Body of pancreas (tissue), 4 donors: ENCODE results near the gene FAT2.

Source experiments
- CTCF ChIP-seq, 7 experiments: fragments of 450-650 bp in 4 of 7; fragments of 200-600 bp in 3 of 7; sonication (generic) in 3 of 7; IDR thresholded peaks; one replicate each; pipeline ENCODE4 v1.5.1; 2016 to 2019; ENCODE audit warnings: antibody characterized with exemption in 7 of 7
- POLR2A ChIP-seq, 3 donors: fragments of 450-650 bp; IDR thresholded peaks; one replicate each; pipeline ENCODE4 v1.6.1; 2016; ENCODE audit warnings: antibody characterized with exemption in 3 of 3, mild to moderate bottlenecking in 2 of 3

DNA sequence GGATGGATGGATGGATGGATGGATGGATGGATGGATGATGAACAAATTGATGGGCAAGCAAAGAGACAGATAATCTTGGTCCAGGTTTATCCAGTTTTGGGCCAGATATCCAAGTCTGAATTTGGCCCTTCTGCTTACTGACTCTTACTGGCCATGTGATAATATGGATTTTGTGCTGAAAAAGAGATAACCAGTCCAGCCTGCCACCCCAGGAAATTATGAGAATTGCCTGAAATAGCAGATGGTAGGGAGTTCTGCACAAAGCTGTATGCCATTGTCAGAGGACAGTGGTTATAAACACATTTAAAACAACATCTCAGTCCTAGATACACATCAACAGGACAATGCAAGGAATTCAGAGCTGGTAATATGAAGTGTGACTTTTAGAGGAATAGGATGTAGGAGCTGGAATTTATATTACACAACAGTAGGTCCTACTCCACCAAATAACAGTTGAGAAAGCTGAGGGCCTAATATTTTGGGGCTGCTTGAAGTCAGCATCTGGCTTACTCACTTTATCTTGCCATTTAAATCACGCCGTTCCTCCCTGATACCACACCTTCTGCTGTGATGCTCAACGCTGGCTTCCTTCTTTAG, 9.0 kb upstream of the FAT2 start:
- TF ChIP-seq CTCF (IDR thresholded peaks at IDR 0.05) (no peak), POLR2A (IDR thresholded peaks at IDR 0.05) (no peak)
